HG02623 (cell line): ENCODE results near the gene FBXO36.
"Not testable (repeated sequence)": the region's sequence is repeated elsewhere in the genome, so short reads cannot be mapped to it uniquely, and the experiment has no call there.

Experiments
- ATAC-seq: cut with Tn5 transposase; IDR thresholded peaks from one replicate; pipeline ENCODE4 v1.9.1; 2021; ENCODE audit warnings: moderate library complexity; ENCODE audit not compliant: unreplicated experiment

FBXO36 gene

DNA sequence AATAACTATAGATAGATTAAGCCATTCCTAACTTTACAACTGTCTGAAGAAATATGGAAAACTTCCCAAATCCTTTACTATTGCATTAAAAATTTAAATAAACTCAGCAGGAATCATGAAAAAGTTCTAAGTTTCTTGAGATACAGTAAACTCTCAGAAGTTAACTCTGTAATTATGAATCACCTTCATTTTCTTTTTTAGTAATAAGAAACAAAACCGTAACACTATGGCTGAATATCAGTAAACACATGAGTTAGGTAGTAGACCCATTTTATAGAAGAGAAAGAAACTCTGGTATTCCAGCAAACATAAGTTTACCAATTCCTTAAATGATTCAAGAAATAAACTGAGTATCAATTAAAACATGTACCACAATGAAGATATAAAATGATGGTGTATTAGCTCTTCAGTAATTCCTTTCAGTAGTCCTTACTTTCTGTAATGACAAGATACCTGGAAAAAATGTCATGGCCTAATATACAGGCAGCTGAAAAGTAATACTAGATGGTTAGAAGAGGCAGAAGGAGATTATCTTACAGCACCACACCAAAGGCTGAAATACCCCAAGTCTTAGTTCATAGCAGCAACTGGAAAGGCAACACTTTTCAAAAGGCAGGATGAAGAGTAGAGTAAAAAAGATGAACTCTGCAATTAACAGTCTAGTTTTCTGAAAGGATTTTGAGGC is 12.0 kb upstream of the FBXO36 start:
- ATAC-seq: peak; percentile 12

GRCh38 chr2:229910832-229911412 is 11.4 kb upstream of the FBXO36 start:
- peak; percentile 56 for ATAC-seq

GRCh38 chr2:229914171-229914570 is 8.1 kb upstream of the FBXO36 start:
- no peak for ATAC-seq

DNA sequence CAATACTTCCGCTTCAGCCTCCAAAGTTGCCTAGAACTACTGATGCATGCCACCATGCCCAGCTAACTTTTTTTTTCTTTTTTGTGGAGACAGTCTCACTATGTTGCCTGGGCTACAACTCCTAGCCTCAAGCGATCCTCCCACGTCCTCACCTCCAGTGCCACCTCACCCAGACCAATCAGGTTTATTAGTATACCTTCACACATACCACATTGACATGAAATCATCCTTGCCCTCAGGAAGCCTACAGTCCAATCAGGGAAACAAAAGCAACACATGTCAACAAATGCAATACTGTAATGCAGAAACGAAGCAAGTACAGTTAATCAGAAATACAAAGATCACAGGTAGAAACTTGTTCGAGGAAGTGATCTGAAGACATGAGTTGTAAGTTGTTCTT is 4.5 kb upstream of the FBXO36 start:
- no peak for ATAC-seq

DNA sequence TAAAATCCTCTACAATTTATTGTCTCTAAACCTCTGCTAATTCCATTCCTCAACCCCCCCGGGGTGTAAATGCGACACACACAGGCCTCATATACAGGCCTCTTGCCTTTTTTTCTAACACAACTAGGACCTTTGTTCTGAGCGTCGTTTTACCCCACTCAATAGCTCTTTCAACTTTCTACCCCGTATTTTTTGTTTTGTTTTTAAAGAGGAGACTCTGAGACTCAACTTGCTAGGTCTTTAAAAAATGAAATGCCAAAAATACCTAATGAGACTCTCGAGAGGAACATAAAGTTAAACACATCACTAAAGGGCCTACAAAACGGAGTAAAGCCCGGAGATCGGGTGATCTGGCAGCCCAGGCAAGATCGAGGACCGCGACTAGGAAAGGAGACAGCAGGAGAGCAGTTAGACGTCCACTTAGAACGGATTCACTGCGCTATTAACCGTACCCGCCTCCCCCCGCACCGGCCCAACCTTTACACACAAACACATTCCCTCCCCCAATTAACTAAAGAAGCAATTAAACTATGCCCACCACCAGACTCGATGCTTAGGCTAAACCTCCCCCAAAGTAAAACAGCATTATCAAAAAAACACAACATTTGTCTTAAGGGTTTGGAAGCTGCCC is 2.2 kb upstream of the FBXO36 start:
- no peak for ATAC-seq

DNA sequence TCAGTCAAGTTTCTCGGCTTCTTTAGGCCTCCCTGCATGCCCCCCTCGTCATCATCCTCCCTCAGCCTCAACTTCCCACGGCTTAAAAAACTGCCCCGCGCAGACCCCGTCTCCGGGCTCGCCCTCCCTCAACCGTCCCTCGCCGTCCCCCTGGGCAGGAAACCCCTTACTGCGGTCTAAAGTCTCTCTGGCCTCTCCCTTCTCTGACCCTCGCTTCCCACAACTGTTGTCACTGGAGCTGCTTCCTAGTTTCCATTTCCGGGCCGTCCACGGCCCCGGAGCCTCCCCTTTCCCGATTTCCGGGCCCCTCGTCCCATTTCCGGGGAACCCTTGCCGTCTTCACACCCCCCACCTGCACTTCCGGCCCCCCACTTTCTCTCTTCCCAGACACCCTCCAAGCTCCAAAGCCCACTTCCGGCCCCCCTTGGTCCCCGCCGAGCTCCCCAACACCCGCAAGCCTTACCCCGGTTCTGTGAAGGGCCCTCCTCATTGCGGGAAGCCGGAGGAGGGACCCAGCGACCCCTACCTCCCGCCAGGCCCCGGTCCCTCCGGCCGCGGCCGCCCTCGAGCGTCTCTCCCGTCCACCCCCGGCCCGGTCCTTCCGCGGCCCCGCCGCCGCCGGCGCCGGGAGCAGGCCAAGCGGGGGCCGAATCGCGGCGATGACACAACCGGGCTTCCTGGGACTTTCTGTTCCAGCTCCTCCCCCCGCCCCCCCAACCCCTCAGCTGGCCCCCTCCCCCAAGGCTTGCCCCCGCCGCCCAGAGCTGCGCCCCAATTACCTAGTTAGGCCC is 1.0 kb upstream of the FBXO36 start:
- ATAC-seq: peak; percentile 16

DNA sequence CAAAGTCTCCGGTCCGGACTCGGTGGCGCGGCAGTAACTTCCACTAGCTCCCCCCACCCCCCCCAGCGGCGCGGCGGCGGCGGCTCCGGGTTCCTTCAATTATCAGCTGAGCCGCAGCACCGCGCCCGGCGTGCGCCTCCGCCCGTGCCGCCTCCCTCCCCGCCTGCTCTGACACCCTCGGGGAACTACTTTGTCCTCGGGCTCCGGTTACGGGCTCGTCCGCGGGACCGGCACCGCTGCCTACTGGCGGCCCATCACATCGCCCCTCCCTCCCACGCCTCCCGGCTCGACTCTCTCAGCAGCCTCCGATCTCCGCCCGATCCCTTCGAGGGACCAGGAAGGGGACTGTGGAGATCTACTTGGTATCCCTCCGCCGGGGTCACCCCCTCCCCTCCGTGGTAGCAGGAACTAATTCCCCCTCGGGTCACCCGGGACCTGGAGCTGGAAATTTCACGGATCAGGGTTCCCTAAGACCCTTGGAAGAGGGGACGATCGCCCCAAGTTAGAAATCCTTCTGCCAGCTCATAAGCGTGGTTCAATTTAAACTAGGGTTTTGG is 333 bp upstream of the FBXO36 start, which contains the start of gene TRIP12:
Gene TRIP12, minus strand, starts transcription at position 118 of the 557 bp plus-strand sequence. CDS start 41,930 bp downstream, outside the sequence.
- peak; percentile 66 for ATAC-seq

DNA sequence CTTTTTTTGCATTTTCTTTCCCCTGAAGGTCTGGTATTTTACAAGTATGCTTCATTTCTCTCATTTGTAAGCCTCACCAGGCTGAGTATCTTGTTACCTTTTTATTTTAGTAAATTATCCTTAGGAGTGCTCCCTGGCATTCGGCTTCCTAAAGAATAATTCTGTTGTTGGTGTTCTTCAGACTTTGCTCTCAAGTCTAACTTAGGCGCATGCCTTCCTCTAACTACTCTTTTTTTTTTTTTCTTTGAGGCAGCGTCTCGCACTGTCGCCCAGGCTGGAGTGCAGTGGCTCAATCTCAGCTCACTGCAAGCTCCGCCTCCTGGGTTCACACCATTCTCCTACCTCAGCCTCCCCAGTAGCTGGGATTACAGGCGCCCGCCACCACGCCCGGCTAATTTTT is 2.2 kb downstream of the FBXO36 start:
- not testable (repeated sequence) for ATAC-seq

- no peak for ATAC-seq
Observed at GRCh38 chr2:229925201-229925600, 2.9 kb downstream of the FBXO36 start.

DNA sequence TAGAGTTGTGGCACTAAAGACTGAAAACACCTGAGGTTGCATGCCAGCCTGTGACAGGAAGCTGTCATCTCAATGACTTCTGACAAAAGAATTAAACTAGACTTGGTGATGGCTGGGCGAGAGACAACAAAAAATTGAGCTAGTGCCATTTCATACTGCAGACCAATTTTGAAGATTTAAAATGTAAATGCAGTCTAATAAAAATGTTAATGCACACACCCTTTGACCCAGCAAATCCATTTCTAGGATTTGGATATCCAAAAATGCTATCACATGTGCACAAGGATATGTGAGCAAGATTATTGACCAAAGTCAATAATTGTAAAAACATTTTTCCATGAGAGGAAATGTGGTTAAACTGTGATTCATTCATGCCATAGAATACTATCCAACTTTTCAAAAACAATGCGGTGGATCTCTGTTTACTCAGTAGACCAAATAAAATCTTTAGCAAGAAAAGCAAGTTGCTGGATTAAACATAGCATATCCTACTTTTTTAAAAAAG is 5.6 kb downstream of the FBXO36 start:
- no peak for ATAC-seq

- ATAC-seq: no peak
Observed at GRCh38 chr2:229930656-229931055, 8.4 kb downstream of the FBXO36 start.

- no peak for ATAC-seq
Observed at GRCh38 chr2:229931241-229931640, 8.9 kb downstream of the FBXO36 start.

DNA sequence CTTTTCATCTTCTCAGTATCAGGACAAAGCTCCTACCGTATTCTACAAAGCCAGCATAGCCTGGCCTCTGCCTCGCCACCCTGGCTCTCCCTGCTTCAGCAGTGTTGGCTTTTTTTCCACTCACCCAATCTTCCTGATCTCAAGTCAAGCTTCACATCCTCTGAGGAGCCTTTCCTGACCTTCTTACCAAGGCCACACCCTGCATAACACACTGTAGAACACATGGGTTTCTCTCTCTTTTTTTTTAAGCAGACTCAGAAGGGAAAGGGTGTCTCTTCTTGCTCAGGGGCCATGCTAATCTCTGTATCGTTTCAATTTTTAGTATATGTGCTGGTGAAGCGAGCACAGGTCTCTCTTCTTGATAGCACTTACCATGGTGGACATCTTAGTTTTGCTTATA is 15.2 kb downstream of the FBXO36 start:
- no peak for ATAC-seq

GRCh38 chr2:229942671-229943070 is 20.4 kb downstream of the FBXO36 start:
- no peak for ATAC-seq

- ATAC-seq: no peak
Observed at GRCh38 chr2:229943171-229943570, 20.9 kb downstream of the FBXO36 start.

- ATAC-seq: no peak
Observed at GRCh38 chr2:229943770-229944449, 21.6 kb downstream of the FBXO36 start.

DNA sequence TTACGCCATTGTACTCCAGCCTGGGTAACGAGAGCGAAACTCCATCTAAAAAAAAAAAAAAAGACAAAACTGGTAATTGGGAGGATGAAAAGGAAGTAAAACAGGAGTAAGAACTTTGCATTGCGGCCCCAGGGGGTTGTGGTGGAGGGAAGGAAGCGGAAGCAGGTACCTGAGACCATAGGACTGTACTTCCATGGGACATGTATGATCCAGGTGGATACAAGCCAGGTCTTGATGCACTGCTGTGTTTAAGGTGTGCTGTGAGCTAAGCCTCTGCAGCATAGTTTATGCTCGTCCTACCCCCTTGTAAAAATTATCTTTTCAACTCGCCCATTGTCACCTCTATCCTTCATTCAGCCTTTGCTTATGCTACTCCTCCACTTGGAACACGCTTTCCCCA is 23.7 kb downstream of the FBXO36 start:
- ATAC-seq: no peak

- no peak for ATAC-seq
Observed at GRCh38 chr2:229947544-229947943, 25.2 kb downstream of the FBXO36 start.

GRCh38 chr2:229952256-229952835 is 30.0 kb downstream of the FBXO36 start:
- no peak for ATAC-seq

DNA sequence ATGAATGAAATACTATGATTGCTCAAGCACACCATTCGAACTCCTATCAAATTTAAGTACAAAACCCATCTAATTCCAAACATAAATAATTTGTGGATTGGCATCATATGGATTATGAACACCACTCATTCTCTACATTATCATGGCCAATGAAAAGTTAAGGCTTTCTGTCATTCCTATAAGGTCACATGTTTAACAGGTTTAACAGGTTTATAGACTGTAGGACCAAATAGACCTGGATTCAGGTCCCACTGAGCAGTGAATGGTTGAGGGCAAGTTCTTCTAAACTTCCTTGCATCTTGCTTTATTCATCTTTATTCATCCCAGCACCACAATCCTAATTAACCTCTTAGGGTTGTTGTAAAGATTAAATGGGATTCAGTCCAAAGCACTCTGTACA is 33.4 kb downstream of the FBXO36 start:
- no peak for ATAC-seq
